HepG2 (cell line): ENCODE results near the gene TARS3. TPM values are rescaled to one million over a fixed set of nuclear protein-coding genes. Genes with fewer than 3 reads are reported as not detected.

Experiments
- ATAC-seq: fragments of 200-7000 bp; cut with Tn5 transposase; 3 replicates; pipeline ENCODE4 v1.9.1; 2020; ENCODE audit warnings: mild to moderate bottlenecking, moderate library complexity
- BruUV-seq: library from RNA; stranded (reverse); fragments of 400-500 nt; replicated peaks from 2 replicates; lab custom pipeline; 2021; lab: Mats Ljungman, UMichigan
- CTCF ChIA-PET: fragments of 300-600 bp; formaldehyde crosslinking; extraction: SDS; loops from one replicate; lab custom pipeline; 2021; ENCODE audit warnings: low total read pairs, inconsistent platforms, low intra/inter-chr PET ratio; lab: Yijun Ruan, JAX
- POLR2A ChIA-PET: fragments of 350-600 bp; sonication (Branson Sonifier 250); formaldehyde crosslinking; loops from one replicate; lab custom pipeline; 2020; ENCODE audit warnings: antibody characterized with exemption, inconsistent platforms; lab: Yijun Ruan, JAX
- DNase-seq: peaks from one replicate; pipeline ENCODE4 v3.0.0-alpha.2; 2015; ENCODE audit warnings: low spot score
- FAIRE-seq: peaks from 3 replicates; lab custom pipeline; 2011; peaks lifted over from hg19 to GRCh38; lab: Jason Lieb, UNC
- H2AFZ ChIP-seq: one replicate; pipeline ENCODE4 v1.6.1; 2011; ENCODE audit warnings: low read length, inconsistent platforms
- H3K27ac ChIP-seq: fragments of 300-600 bp; 3 replicates; pipeline ENCODE4 v1.8.0; 2011; ENCODE audit warnings: mixed run types, mild to moderate bottlenecking, mixed read lengths, low read length, inconsistent platforms; ENCODE audit not compliant: insufficient read depth; ENCODE audit errors: extremely low read length
- H3K27me3 ChIP-seq, 2 experiments: fragments of 200-600 bp in 1 of 2; 2 replicates in 1 of 2; 3 replicates in 1 of 2; pipeline versions ENCODE4 v1.6.0 to v1.8.0; 2011; ENCODE audit warnings: low read length in 2 of 2, mild to moderate bottlenecking in 2 of 2, moderate library complexity in 2 of 2, inconsistent platforms in 1 of 2; ENCODE audit not compliant: insufficient read depth in 2 of 2, control insufficient read depth in 1 of 2
- H3K36me3 ChIP-seq, 2 experiments: fragments of 200-600 bp in 1 of 2; replicated peaks in 1 of 2; 2 replicates in 1 of 2; 3 replicates in 1 of 2; pipeline versions ENCODE4 v1.5.1 to v1.8.0; 2011; ENCODE audit warnings: low read length in 2 of 2, inconsistent platforms in 1 of 2; ENCODE audit not compliant: insufficient read depth in 2 of 2, control insufficient read depth in 1 of 2
- H3K4me1 ChIP-seq: 2 replicates; pipeline ENCODE4 v1.5.1; 2012; ENCODE audit warnings: low read length, inconsistent platforms; ENCODE audit not compliant: insufficient read depth
- H3K4me2 ChIP-seq: 2 replicates; pipeline ENCODE4 v1.6.0; 2011; ENCODE audit warnings: low read depth, low read length, inconsistent platforms
- H3K4me3 ChIP-seq, 3 experiments: fragments of 200-600 bp in 1 of 3; sonication (generic), shearing (Covaris generic) in 1 of 3; replicated peaks in 1 of 3; 2 replicates each; pipeline ENCODE4 v1.5.1; 2011 to 2016; ENCODE audit warnings: low read length in 3 of 3, inconsistent platforms in 2 of 3, low read depth in 2 of 3, mild to moderate bottlenecking in 2 of 3, control low read depth in 1 of 3, mixed read lengths in 1 of 3; ENCODE audit not compliant: insufficient read depth in 1 of 3
- H3K79me2 ChIP-seq: one replicate; pipeline ENCODE4 v1.6.1; 2011; ENCODE audit warnings: low read length, inconsistent platforms; ENCODE audit not compliant: insufficient read depth
- H3K9ac ChIP-seq: 2 replicates; pipeline ENCODE4 v1.6.0; 2011; ENCODE audit warnings: mild to moderate bottlenecking, low read depth, low read length, inconsistent platforms; ENCODE audit not compliant: insufficient read depth
- H3K9me3 ChIP-seq: 2 replicates; pipeline ENCODE4 v1.5.1; 2012; ENCODE audit warnings: mild to moderate bottlenecking, low read length
- H4K20me1 ChIP-seq: 2 replicates; pipeline ENCODE4 v1.6.0; 2011; ENCODE audit warnings: inconsistent platforms, mild to moderate bottlenecking, low read length, moderate library complexity; ENCODE audit not compliant: insufficient read depth
- EHMT2 ChIP-seq: fragments of 200-600 bp; sonication (generic); IDR thresholded peaks from 2 replicates; pipeline ENCODE4 v1.7.0; 2017; ENCODE audit warnings: antibody characterized with exemption, low read depth, low read length, borderline replicate concordance
- ELF1 ChIP-seq: sonication (generic); formaldehyde crosslinking; IDR thresholded peaks from 2 replicates; pipeline ENCODE4 v1.4.0; 2020; ENCODE audit warnings: missing genetic modification reagents
- HNRNPUL1 ChIP-seq: fragments of 200-400 bp; formaldehyde crosslinking; IDR thresholded peaks from 2 replicates; pipeline ENCODE4 v1.6.1; 2017; ENCODE audit warnings: low read depth, mild to moderate bottlenecking, low read length, moderate library complexity
- MAF1 ChIP-seq: sonication (generic); formaldehyde crosslinking; IDR thresholded peaks from 2 replicates; pipeline ENCODE4 v1.5.0; 2020; ENCODE audit warnings: missing genetic modification reagents, borderline replicate concordance
- MTA1 ChIP-seq: sonication (generic); formaldehyde crosslinking; IDR thresholded peaks from 2 replicates; pipeline ENCODE4 v1.4.0; 2020; ENCODE audit warnings: missing genetic modification reagents, mild to moderate bottlenecking, borderline replicate concordance
- NFYB ChIP-seq: sonication (generic); formaldehyde crosslinking; IDR thresholded peaks from 2 replicates; pipeline ENCODE4 v1.4.0; 2020; ENCODE audit warnings: missing genetic modification reagents
- SMAD9 ChIP-seq: sonication (generic); formaldehyde crosslinking; IDR thresholded peaks from 2 replicates; pipeline ENCODE4 v1.5.1; 2020; ENCODE audit warnings: mild to moderate bottlenecking, missing genetic modification reagents
- ZC3H4 ChIP-seq: sonication (generic); formaldehyde crosslinking; IDR thresholded peaks from 2 replicates; pipeline ENCODE4 v1.4.0; 2020; ENCODE audit warnings: missing genetic modification reagents, borderline replicate concordance
- ZNF331 ChIP-seq: sonication (generic); formaldehyde crosslinking; IDR thresholded peaks from 2 replicates; pipeline ENCODE4 v1.4.0; 2020; ENCODE audit warnings: missing genetic modification reagents
- ZNF530 ChIP-seq: sonication (generic); formaldehyde crosslinking; IDR thresholded peaks from 2 replicates; pipeline ENCODE4 v1.5.0; 2020; ENCODE audit warnings: low read depth, mild to moderate bottlenecking, missing genetic modification reagents
- ZSCAN21 ChIP-seq: sonication (generic); formaldehyde crosslinking; IDR thresholded peaks from 2 replicates; pipeline ENCODE4 v1.8.0; 2022; ENCODE audit warnings: mild to moderate bottlenecking, missing genetic modification reagents, moderate library complexity, borderline replicate concordance
- WGBS: methylation state at CpG from one replicate; pipeline ENCODE4 v1.1.6; 2017; ENCODE audit warnings: low lambda C conversion rate; 5-methylcytosine and 5-hydroxymethylcytosine counted together
- in situ Hi-C: cut with HindIII; loops from 2 replicates; pipeline ENCODE4 v1.10.0; 2017; ENCODE audit warnings: low pct_unique_long_range_greater_than_20kb; ENCODE audit not compliant: extremely low pct_ligation_motif_present
- intact Hi-C: fragments of 100-400 bp; cut with micrococcal nuclease; formaldehyde crosslinking; loops from one replicate; pipeline ENCODE4 v1.10.0; 2022; ENCODE audit not compliant: unreplicated experiment
- polyA plus RNA-seq, 8 experiments: library from polyadenylated mRNA; depleted of rRNA in 3 of 8; stranded (reverse) in 7 of 8; unstranded in 1 of 8; fragments of >200 nt; fragmentation: Illumina TruSeq in 4 of 8; extraction: Trizol in 4 of 8; gene quantifications; 2 replicates each; pipeline versions ENCODE4 v1.2.1 to v1.2.3, GENCODE V29; 2011 to 2016; ENCODE audit warnings: low read depth in 4 of 8, missing spikeins in 1 of 8, mixed read lengths in 1 of 8; ENCODE audit not compliant: insufficient read depth in 1 of 8
- total RNA-seq, 5 experiments: library from RNA; depleted of rRNA; stranded (reverse); fragments of >200 nt; fragmentation: Illumina TruSeq; extraction: Trizol; gene quantifications; 2 replicates each; pipeline ENCODE4 v1.2.3, GENCODE V29; 2016; ENCODE audit warnings: low read depth in 1 of 5
- TF ChIP-seq, protein P1 (sequence below): IDR thresholded peaks from 2 replicates; pipeline ENCODE4 v1.6.1; 2016; ENCODE audit warnings: missing biosample characterization, missing genetic modification reagents, low read depth

Gene TARS3
- total and polyA plus RNA-seq, 2 of the 13 experiments (the other 11 are each of a cell fraction or from before 2014, with no cell fraction given): 4.1 to 11.7 TPM

DNA sequence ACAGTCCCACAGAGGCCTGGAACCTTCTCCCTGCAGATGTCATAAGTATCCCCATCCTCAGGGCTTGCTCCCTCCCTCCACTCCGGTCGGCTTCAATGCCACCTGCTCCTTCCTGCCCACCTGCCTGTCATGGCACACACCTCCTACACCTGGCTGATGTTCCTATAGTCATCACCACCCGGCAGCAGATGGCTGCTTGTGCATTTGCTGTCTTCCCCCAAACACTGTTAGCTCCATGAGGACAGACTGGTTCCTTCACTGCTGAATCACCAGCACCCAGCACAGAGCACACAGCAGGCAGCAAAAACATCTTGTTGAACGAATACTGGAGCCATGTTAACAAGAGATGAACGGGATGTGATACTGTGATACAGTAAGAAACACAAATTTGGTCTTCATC, 14.8 kb downstream of the TARS3 start (continued):
- TF ChIP-seq NFYB (CRISPR knock-in tag): no peak
- no peak for TF ChIP-seq ZSCAN21 (CRISPR knock-in tag)
- no peak for TF ChIP-seq SMAD9
- TF ChIP-seq EHMT2: no peak
- TF ChIP-seq ZC3H4 (CRISPR knock-in tag): no peak
- no peak for TF ChIP-seq HNRNPUL1
- no peak for TF ChIP-seq MAF1
- TF ChIP-seq ZNF331 (CRISPR knock-in tag): no peak
- TF ChIP-seq MTA1 (CRISPR knock-in tag): no peak

DNA sequence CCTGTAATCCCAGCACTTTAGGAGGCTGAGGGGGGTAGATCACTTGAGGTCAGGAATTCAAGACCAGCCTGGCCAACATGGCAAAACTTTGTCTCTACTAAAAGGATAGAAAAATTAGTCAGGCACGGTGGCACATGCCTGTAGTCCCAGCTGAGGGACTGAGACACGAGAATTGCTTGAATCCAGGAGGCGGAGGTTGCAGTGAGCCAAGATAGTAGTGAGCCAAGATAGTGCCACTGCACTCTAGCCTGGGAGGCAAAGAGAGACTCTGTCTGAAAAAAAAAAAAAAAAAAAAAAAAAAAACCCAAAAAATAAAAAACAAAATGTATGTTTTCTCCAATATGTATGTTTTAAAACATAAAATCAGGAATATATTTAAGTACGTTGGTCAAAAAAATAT, 16.3 kb downstream of the TARS3 start:
- FAIRE-seq: no peak
- in situ Hi-C loops: no loop called here

More for the DNA sequence above, 16.3 kb downstream of the TARS3 start:
- intact Hi-C loops: no loop called here
- TF ChIP-seq ZNF530 (no peak), ELF1 (CRISPR knock-in tag) (no peak)
- TF ChIP-seq, protein P1, sequence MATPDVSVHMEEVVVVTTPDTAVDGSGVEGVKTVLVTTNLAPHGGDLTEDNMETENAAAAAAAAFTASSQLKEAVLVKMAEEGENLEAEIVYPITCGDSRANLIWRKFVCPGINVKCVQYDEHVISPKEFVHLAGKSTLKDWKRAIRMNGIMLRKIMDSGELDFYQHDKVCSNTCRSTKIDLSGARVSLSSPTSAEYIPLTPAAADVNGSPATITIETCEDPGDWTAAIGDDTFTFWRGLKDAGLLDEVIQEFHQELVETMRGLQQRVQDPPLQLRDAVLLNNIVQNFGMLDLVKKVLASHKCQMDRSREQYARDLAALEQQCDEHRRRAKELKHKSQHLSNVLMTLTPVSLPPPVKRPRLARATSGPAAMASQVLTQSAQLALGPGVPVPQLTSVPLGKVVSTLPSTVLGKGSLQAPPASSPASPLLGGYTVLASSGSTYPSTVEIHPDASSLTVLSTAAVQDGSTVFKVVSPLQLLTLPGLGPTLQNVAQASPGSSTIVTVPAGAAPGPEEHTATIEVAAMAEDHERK: no peak
- H3K79me2 ChIP-seq: no peaks in the 10 kb centered on the region
- H3K36me3 ChIP-seq: peaks cover 11 to 43% of the 10 kb centered on the region in 2 experiments; a peak in 4 of 5 replicates
- H3K9ac ChIP-seq: no peak overlapping the region
- H3K27me3 ChIP-seq: no peaks in the 10 kb centered on the region
- no peak overlapping the region for H3K27ac ChIP-seq
- no peaks in the 10 kb centered on the region for H4K20me1 ChIP-seq
- DNase-seq: no peak
- H2AFZ ChIP-seq: no peak overlapping the region
- no TSS peak for BruUV-seq
- no peaks in the 10 kb centered on the region for H3K9me3 ChIP-seq
- H3K4me3 ChIP-seq: no peak overlapping the region
- no peaks in the 10 kb centered on the region for H3K4me1 ChIP-seq
- ChIA-PET CTCF (no interaction called here), POLR2A (no interaction called here)
- WGBS: 87% methylated on average over 4 of the region's 4 CpGs
- no peak for ATAC-seq
- no peak overlapping the region for H3K4me2 ChIP-seq
